Parathyroid adenoma (tissue), 2 donors: ENCODE data around the gene GRM7.

Experiments
- H2AFZ ChIP-seq: fragments of 300-600 bp; sonication (generic); one replicate; pipeline ENCODE4 v1.7.0; 2017; ENCODE audit warnings: antibody characterized with exemption, mild to moderate bottlenecking
- H3K27ac ChIP-seq: fragments of 300-600 bp; sonication (generic); one replicate; pipeline ENCODE4 v1.7.0; 2017
- H3K27me3 ChIP-seq: fragments of 300-600 bp; sonication (generic); one replicate; pipeline ENCODE4 v1.7.0; 2017; ENCODE audit warnings: low read length; ENCODE audit not compliant: control insufficient read depth, insufficient read depth
- H3K36me3 ChIP-seq: fragments of 300-600 bp; sonication (generic); one replicate; pipeline ENCODE4 v1.7.0; 2017; ENCODE audit warnings: low read length; ENCODE audit not compliant: control insufficient read depth, insufficient read depth
- H3K4me1 ChIP-seq: fragments of 300-600 bp; sonication (generic); one replicate; pipeline ENCODE4 v1.7.0; 2017; ENCODE audit warnings: control low read depth
- H3K4me2 ChIP-seq: fragments of 300-600 bp; sonication (generic); one replicate; pipeline ENCODE4 v1.7.0; 2017; ENCODE audit warnings: low read length
- H3K4me3 ChIP-seq: fragments of 300-600 bp; sonication (generic); one replicate; pipeline ENCODE4 v1.7.0; 2017; ENCODE audit warnings: low read depth, low read length
- H3K79me2 ChIP-seq: fragments of 300-600 bp; sonication (generic); one replicate; pipeline ENCODE4 v1.7.0; 2017; ENCODE audit warnings: control low read depth
- H3K9ac ChIP-seq: fragments of 300-600 bp; sonication (generic); one replicate; pipeline ENCODE4 v1.7.0; 2017; ENCODE audit warnings: mild to moderate bottlenecking
- H3K9me3 ChIP-seq: fragments of 300-600 bp; sonication (generic); one replicate; pipeline ENCODE4 v1.7.0; 2017; ENCODE audit warnings: low read length; ENCODE audit not compliant: control insufficient read depth
- TF ChIP-seq, protein P1 (sequence below): fragments of 300-600 bp; sonication (generic); IDR thresholded peaks from one replicate; pipeline ENCODE4 v1.7.0; 2017; ENCODE audit warnings: antibody characterized with exemption, mild to moderate bottlenecking
- donor health status: primary hyperparathyroidism.

Gene GRM7

DNA sequence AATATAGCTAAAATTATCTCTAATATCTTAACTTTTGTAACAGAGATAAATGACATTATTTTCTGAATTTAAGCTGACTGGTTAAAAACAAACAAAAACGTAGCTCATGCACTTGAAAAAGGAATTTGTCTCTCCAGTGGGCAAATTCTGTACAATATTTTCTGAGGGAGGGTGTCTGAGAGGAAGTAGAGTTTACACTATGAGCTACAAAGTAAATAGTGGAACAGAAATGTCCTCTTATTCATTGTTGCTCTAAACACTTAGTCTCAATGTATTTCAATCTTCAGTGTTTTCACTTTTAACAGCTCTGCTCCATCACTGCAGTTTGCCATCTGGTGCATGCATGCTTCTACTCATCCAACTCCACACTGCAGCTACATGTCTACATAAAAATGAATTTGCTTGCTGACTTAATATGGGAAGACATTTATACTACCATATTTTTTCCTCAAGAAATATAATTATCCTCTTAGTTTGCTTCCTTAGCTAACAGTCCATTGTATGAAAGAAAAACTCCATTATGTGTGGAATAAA lies 823.3 kb downstream of the GRM7 start:
- Histone ChIP-seq H3K27me3 (no peaks in the 10 kb centered on the region), H3K4me3 (no peak overlapping the region), H3K9ac (no peak overlapping the region), H3K36me3 (no peaks in the 10 kb centered on the region), H3K4me1 (no peaks in the 10 kb centered on the region), H2AFZ (no peak overlapping the region), H3K4me2 (no peak overlapping the region), H3K27ac (no peak overlapping the region), H3K79me2 (no peaks in the 10 kb centered on the region), H3K9me3 (no peaks in the 10 kb centered on the region)
- TF ChIP-seq, protein P1, sequence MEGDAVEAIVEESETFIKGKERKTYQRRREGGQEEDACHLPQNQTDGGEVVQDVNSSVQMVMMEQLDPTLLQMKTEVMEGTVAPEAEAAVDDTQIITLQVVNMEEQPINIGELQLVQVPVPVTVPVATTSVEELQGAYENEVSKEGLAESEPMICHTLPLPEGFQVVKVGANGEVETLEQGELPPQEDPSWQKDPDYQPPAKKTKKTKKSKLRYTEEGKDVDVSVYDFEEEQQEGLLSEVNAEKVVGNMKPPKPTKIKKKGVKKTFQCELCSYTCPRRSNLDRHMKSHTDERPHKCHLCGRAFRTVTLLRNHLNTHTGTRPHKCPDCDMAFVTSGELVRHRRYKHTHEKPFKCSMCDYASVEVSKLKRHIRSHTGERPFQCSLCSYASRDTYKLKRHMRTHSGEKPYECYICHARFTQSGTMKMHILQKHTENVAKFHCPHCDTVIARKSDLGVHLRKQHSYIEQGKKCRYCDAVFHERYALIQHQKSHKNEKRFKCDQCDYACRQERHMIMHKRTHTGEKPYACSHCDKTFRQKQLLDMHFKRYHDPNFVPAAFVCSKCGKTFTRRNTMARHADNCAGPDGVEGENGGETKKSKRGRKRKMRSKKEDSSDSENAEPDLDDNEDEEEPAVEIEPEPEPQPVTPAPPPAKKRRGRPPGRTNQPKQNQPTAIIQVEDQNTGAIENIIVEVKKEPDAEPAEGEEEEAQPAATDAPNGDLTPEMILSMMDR: no peak

GRCh38 chr3:7687428-7688147 lies 826.7 kb downstream of the GRM7 start:
- Histone ChIP-seq H3K4me1 (no peaks in the 10 kb centered on the region), H3K4me2 (no peak overlapping the region), H3K27ac (no peak overlapping the region), H3K9me3 (no peaks in the 10 kb centered on the region), H3K4me3 (no peak overlapping the region), H3K9ac (no peak overlapping the region), H2AFZ (no peak overlapping the region), H3K27me3 (no peaks in the 10 kb centered on the region), H3K79me2 (no peaks in the 10 kb centered on the region), H3K36me3 (no peaks in the 10 kb centered on the region)
- TF ChIP-seq, protein P1: no peak

GRCh38 chr3:7692866-7693265 lies 832.0 kb downstream of the GRM7 start:
- Histone ChIP-seq H3K4me1 (no peaks in the 10 kb centered on the region), H3K4me2 (no peak overlapping the region), H3K4me3 (no peak overlapping the region), H3K27ac (no peak overlapping the region), H3K79me2 (no peaks in the 10 kb centered on the region), H3K27me3 (no peaks in the 10 kb centered on the region), H3K9ac (no peak overlapping the region), H3K36me3 (no peaks in the 10 kb centered on the region), H3K9me3 (no peaks in the 10 kb centered on the region), H2AFZ (no peak overlapping the region)
- TF ChIP-seq, protein P1: no peak

- TF ChIP-seq, protein P1: no peak
- Histone ChIP-seq H3K4me2 (no peak overlapping the region), H3K9ac (no peak overlapping the region), H3K27me3 (no peaks in the 10 kb centered on the region), H2AFZ (no peak overlapping the region), H3K4me1 (no peaks in the 10 kb centered on the region), H3K27ac (no peak overlapping the region), H3K4me3 (no peak overlapping the region), H3K79me2 (no peaks in the 10 kb centered on the region), H3K36me3 (no peaks in the 10 kb centered on the region), H3K9me3 (no peaks in the 10 kb centered on the region)
Measured at GRCh38 chr3:7693976-7694375, 833.1 kb downstream of the GRM7 start.

- no peak overlapping the region for H3K27ac ChIP-seq
- H3K79me2 ChIP-seq: no peaks in the 10 kb centered on the region
- H3K4me1 ChIP-seq: no peaks in the 10 kb centered on the region
- TF ChIP-seq, protein P1: no peak
- H2AFZ ChIP-seq: no peak overlapping the region
- H3K9ac ChIP-seq: no peak overlapping the region
- H3K4me3 ChIP-seq: no peak overlapping the region
- no peaks in the 10 kb centered on the region for H3K9me3 ChIP-seq
- no peaks in the 10 kb centered on the region for H3K27me3 ChIP-seq
- H3K4me2 ChIP-seq: no peak overlapping the region
- H3K36me3 ChIP-seq: no peaks in the 10 kb centered on the region
Measured at GRCh38 chr3:7695049-7695448, 834.1 kb downstream of the GRM7 start.
